HepG2 (cell line): ENCODE data around the gene YKT6. TPM values are rescaled to one million over a fixed set of nuclear protein-coding genes. Genes with fewer than 3 reads are reported as not detected.

ENCODE experiments used
- ATAC-seq: fragments of 200-7000 bp; cut with Tn5 transposase; 3 replicates; pipeline ENCODE4 v1.9.1; 2020; ENCODE audit warnings: mild to moderate bottlenecking, moderate library complexity
- BruUV-seq: library from RNA; stranded (reverse); fragments of 400-500 nt; replicated peaks from 2 replicates; lab custom pipeline; 2021; lab: Mats Ljungman, UMichigan
- CTCF ChIA-PET: fragments of 300-600 bp; formaldehyde crosslinking; extraction: SDS; loops from one replicate; lab custom pipeline; 2021; ENCODE audit warnings: low total read pairs, inconsistent platforms, low intra/inter-chr PET ratio; lab: Yijun Ruan, JAX
- POLR2A ChIA-PET: fragments of 350-600 bp; sonication (Branson Sonifier 250); formaldehyde crosslinking; loops from one replicate; lab custom pipeline; 2020; ENCODE audit warnings: antibody characterized with exemption, inconsistent platforms; lab: Yijun Ruan, JAX
- DNase-seq: peaks from one replicate; pipeline ENCODE4 v3.0.0-alpha.2; 2015; ENCODE audit warnings: low spot score
- FAIRE-seq: peaks from 3 replicates; lab custom pipeline; 2011; peaks lifted over from hg19 to GRCh38; lab: Jason Lieb, UNC
- H2AFZ ChIP-seq: one replicate; pipeline ENCODE4 v1.6.1; 2011; ENCODE audit warnings: low read length, inconsistent platforms
- H3K27ac ChIP-seq: fragments of 300-600 bp; 3 replicates; pipeline ENCODE4 v1.8.0; 2011; ENCODE audit warnings: mixed run types, mild to moderate bottlenecking, mixed read lengths, low read length, inconsistent platforms; ENCODE audit not compliant: insufficient read depth; ENCODE audit errors: extremely low read length
- H3K27me3 ChIP-seq, 2 experiments: fragments of 200-600 bp in 1 of 2; 2 replicates in 1 of 2; 3 replicates in 1 of 2; pipeline versions ENCODE4 v1.6.0 to v1.8.0; 2011; ENCODE audit warnings: low read length in 2 of 2, mild to moderate bottlenecking in 2 of 2, moderate library complexity in 2 of 2, inconsistent platforms in 1 of 2; ENCODE audit not compliant: insufficient read depth in 2 of 2, control insufficient read depth in 1 of 2
- H3K36me3 ChIP-seq, 2 experiments: fragments of 200-600 bp in 1 of 2; replicated peaks in 1 of 2; 2 replicates in 1 of 2; 3 replicates in 1 of 2; pipeline versions ENCODE4 v1.5.1 to v1.8.0; 2011; ENCODE audit warnings: low read length in 2 of 2, inconsistent platforms in 1 of 2; ENCODE audit not compliant: insufficient read depth in 2 of 2, control insufficient read depth in 1 of 2
- H3K4me1 ChIP-seq: 2 replicates; pipeline ENCODE4 v1.5.1; 2012; ENCODE audit warnings: low read length, inconsistent platforms; ENCODE audit not compliant: insufficient read depth
- H3K4me2 ChIP-seq: 2 replicates; pipeline ENCODE4 v1.6.0; 2011; ENCODE audit warnings: low read depth, low read length, inconsistent platforms
- H3K4me3 ChIP-seq, 3 experiments: fragments of 200-600 bp in 1 of 3; sonication (generic), shearing (Covaris generic) in 1 of 3; replicated peaks in 1 of 3; 2 replicates each; pipeline ENCODE4 v1.5.1; 2011 to 2016; ENCODE audit warnings: low read length in 3 of 3, inconsistent platforms in 2 of 3, low read depth in 2 of 3, mild to moderate bottlenecking in 2 of 3, control low read depth in 1 of 3, mixed read lengths in 1 of 3; ENCODE audit not compliant: insufficient read depth in 1 of 3
- H3K79me2 ChIP-seq: one replicate; pipeline ENCODE4 v1.6.1; 2011; ENCODE audit warnings: low read length, inconsistent platforms; ENCODE audit not compliant: insufficient read depth
- H3K9ac ChIP-seq: 2 replicates; pipeline ENCODE4 v1.6.0; 2011; ENCODE audit warnings: mild to moderate bottlenecking, low read depth, low read length, inconsistent platforms; ENCODE audit not compliant: insufficient read depth
- H3K9me3 ChIP-seq: 2 replicates; pipeline ENCODE4 v1.5.1; 2012; ENCODE audit warnings: mild to moderate bottlenecking, low read length
- H4K20me1 ChIP-seq: 2 replicates; pipeline ENCODE4 v1.6.0; 2011; ENCODE audit warnings: inconsistent platforms, mild to moderate bottlenecking, low read length, moderate library complexity; ENCODE audit not compliant: insufficient read depth
- CTCF ChIP-seq: sonication (generic); formaldehyde crosslinking; IDR thresholded peaks from 2 replicates; pipeline ENCODE4 v1.5.0; 2020; ENCODE audit warnings: mild to moderate bottlenecking, missing genetic modification reagents, moderate library complexity
- GABPA ChIP-seq, 2 experiments: IDR thresholded peaks; 2 replicates each; pipeline ENCODE4 v1.6.1; 2011 to 2016; ENCODE audit warnings: low read depth in 2 of 2, low read length in 1 of 2, missing biosample characterization in 1 of 2, missing genetic modification characterization in 1 of 2
- MLXIP ChIP-seq: sonication (generic); formaldehyde crosslinking; IDR thresholded peaks from 2 replicates; pipeline ENCODE4 v1.9.0; 2021; ENCODE audit warnings: missing genetic modification reagents, borderline replicate concordance
- RAD21 ChIP-seq: fragments of 450-650 bp; formaldehyde crosslinking; IDR thresholded peaks from 2 replicates; pipeline ENCODE4 v1.5.0; 2020; ENCODE audit warnings: mild to moderate bottlenecking
- SALL2 ChIP-seq: sonication (generic); formaldehyde crosslinking; IDR thresholded peaks from 2 replicates; pipeline ENCODE4 v1.8.1; 2023; ENCODE audit warnings: mild to moderate bottlenecking, missing genetic modification reagents, inconsistent platforms
- SMC3 ChIP-seq: IDR thresholded peaks from 2 replicates; pipeline ENCODE4 v1.6.1; 2011; ENCODE audit warnings: low read length, improper control_type of control experiment
- STAG1 ChIP-seq: sonication (generic); formaldehyde crosslinking; IDR thresholded peaks from 2 replicates; pipeline ENCODE4 v1.4.0; 2020; ENCODE audit warnings: missing genetic modification reagents
- XRCC5 ChIP-seq: fragments of 200-400 bp; formaldehyde crosslinking; optimal IDR thresholded peaks from 2 replicates; pipeline ENCODE3; 2017; ENCODE audit warnings: mild to moderate bottlenecking, low read length
- WGBS: methylation state at CpG from one replicate; pipeline ENCODE4 v1.1.6; 2017; ENCODE audit warnings: low lambda C conversion rate; 5-methylcytosine and 5-hydroxymethylcytosine counted together
- in situ Hi-C: cut with HindIII; loops from 2 replicates; pipeline ENCODE4 v1.10.0; 2017; ENCODE audit warnings: low pct_unique_long_range_greater_than_20kb; ENCODE audit not compliant: extremely low pct_ligation_motif_present
- intact Hi-C: fragments of 100-400 bp; cut with micrococcal nuclease; formaldehyde crosslinking; loops from one replicate; pipeline ENCODE4 v1.10.0; 2022; ENCODE audit not compliant: unreplicated experiment
- polyA plus RNA-seq, 8 experiments: library from polyadenylated mRNA; depleted of rRNA in 3 of 8; stranded (reverse) in 7 of 8; unstranded in 1 of 8; fragments of >200 nt; fragmentation: Illumina TruSeq in 4 of 8; extraction: Trizol in 4 of 8; gene quantifications; 2 replicates each; pipeline versions ENCODE4 v1.2.1 to v1.2.3, GENCODE V29; 2011 to 2016; ENCODE audit warnings: low read depth in 4 of 8, missing spikeins in 1 of 8, mixed read lengths in 1 of 8; ENCODE audit not compliant: insufficient read depth in 1 of 8
- total RNA-seq, 5 experiments: library from RNA; depleted of rRNA; stranded (reverse); fragments of >200 nt; fragmentation: Illumina TruSeq; extraction: Trizol; gene quantifications; 2 replicates each; pipeline ENCODE4 v1.2.3, GENCODE V29; 2016; ENCODE audit warnings: low read depth in 1 of 5

The YKT6 gene
- total and polyA plus RNA-seq, 2 of the 13 experiments (the other 11 are each of a cell fraction or from before 2014, with no cell fraction given), result 52.2 to 60.3 TPM

- Histone ChIP-seq H3K4me2 (no peak overlapping the region), H3K9ac (no peak overlapping the region), H3K27me3 (peaks cover 0 to 6% of the 10 kb centered on the region in 2 experiments; a peak in 2 of 5 replicates), H3K79me2 (peaks cover 2% of the 10 kb centered on the region), H3K4me3 (no peak overlapping the region), H2AFZ (no peak overlapping the region), H3K27ac (no peak overlapping the region), H3K36me3 (no peaks in the 10 kb centered on the region), H3K9me3 (no peaks in the 10 kb centered on the region), H3K4me1 (no peaks in the 10 kb centered on the region)
- DNase-seq (peak; percentile 21), FAIRE-seq (peak; percentile 40), ATAC-seq (peak; percentile 59)
- in situ Hi-C loops (loop anchor here (5.0 kb wide), 1 partner anchor 74 kb away; the partner anchor contains the start of gene POLD2), intact Hi-C loops (loop anchor here (1.0 to 10.0 kb wide), 2 partner anchors 62 to 124 kb away; no protein-coding TSS in a partner anchor)
- ChIA-PET POLR2A (no interaction called here), CTCF (interaction anchor here (1.3 to 1.4 kb wide), 3 partner anchors 65 to 176 kb away, joined by 3 to 6 read pairs (median 5); no protein-coding TSS in a partner anchor)
- no TSS peak for BruUV-seq
- WGBS, result 49% methylated on average over 3 of the region's 3 CpGs
- peak; percentile 51 for TF ChIP-seq RAD21 (CRISPR knock-in tag)
- TF ChIP-seq GABPA (IDR thresholded peaks at IDR 0.05; ENCODE audit: low read depth, low read length), result no peak
- TF ChIP-seq GABPA (CRISPR knock-in tag; IDR thresholded peaks at IDR 0.05; ENCODE audit: low read depth), result 0 out of 2 replicates have a peak, but pooled peaks have one; percentile 10
- peak; percentile 72 for TF ChIP-seq STAG1 (CRISPR knock-in tag)
- peak; percentile 67 for TF ChIP-seq SMC3
- TF ChIP-seq XRCC5, result peak; percentile 27
- TF ChIP-seq MLXIP (CRISPR knock-in tag), result no peak
- peak; percentile 73 for TF ChIP-seq CTCF (CRISPR knock-in tag)
- no peak for TF ChIP-seq SALL2 (CRISPR knock-in tag)
- TF ChIP-seq, all 625 proteins: peak for 6
- H4K20me1 ChIP-seq, result no peaks in the 10 kb centered on the region
Observed at GRCh38 chr7:44196450-44196872, 4.3 kb upstream of the YKT6 start.
